GM23338 (cell line): ENCODE results near the gene ITPR2. TPM values are rescaled to one million over a fixed set of nuclear protein-coding genes. Genes with fewer than 3 reads are reported as not detected.

Experiments used
- ATAC-seq: fragments of 200-7000 bp; cut with Tn5 transposase; 3 replicates; pipeline ENCODE4 v1.9.1; 2020
- DNase-seq: peaks from one replicate; pipeline ENCODE4 v3.0.0-alpha.2; 2015; ENCODE audit warnings: low spot score
- H2AFZ ChIP-seq: fragments of 200-600 bp; sonication (generic); 2 replicates; pipeline ENCODE4 v1.8.0; 2016; ENCODE audit warnings: antibody characterized with exemption, mild to moderate bottlenecking, moderate library complexity
- H3F3A ChIP-seq: fragments of 200-600 bp; sonication (generic); replicated peaks from 2 replicates; pipeline ENCODE4 v1.8.0; 2017; ENCODE audit warnings: antibody characterized with exemption, mixed run types, low read depth
- H3K27ac ChIP-seq: fragments of 200-600 bp; sonication (generic); 2 replicates; pipeline ENCODE4 v1.6.1; 2016; ENCODE audit warnings: low read depth
- H3K27me3 ChIP-seq: fragments of 200-600 bp; sonication (generic); 2 replicates; pipeline ENCODE4 v1.8.0; 2016; ENCODE audit warnings: mild to moderate bottlenecking, mixed run types, moderate library complexity; ENCODE audit not compliant: insufficient read depth
- H3K36me3 ChIP-seq: fragments of 200-600 bp; sonication (generic); 2 replicates; pipeline ENCODE4 v1.8.0; 2016; ENCODE audit warnings: mild to moderate bottlenecking; ENCODE audit not compliant: insufficient read depth
- H3K4me1 ChIP-seq: fragments of 200-600 bp; sonication (generic); 2 replicates; pipeline ENCODE4 v1.8.0; 2016; ENCODE audit warnings: mild to moderate bottlenecking, moderate library complexity; ENCODE audit not compliant: insufficient read depth
- H3K4me2 ChIP-seq: fragments of 200-600 bp; sonication (generic); 2 replicates; pipeline ENCODE4 v1.7.1; 2017; ENCODE audit warnings: mixed run types
- H3K4me3 ChIP-seq: fragments of 200-600 bp; sonication (generic); 2 replicates; pipeline ENCODE4 v1.6.1; 2016; ENCODE audit warnings: mixed run types
- H3K79me2 ChIP-seq: fragments of 200-600 bp; sonication (generic); replicated peaks from 2 replicates; pipeline ENCODE4 v1.8.0; 2017; ENCODE audit warnings: mild to moderate bottlenecking; ENCODE audit not compliant: insufficient read depth
- H3K9me2 ChIP-seq: fragments of 200-600 bp; sonication (generic); 2 replicates; pipeline ENCODE4 v1.8.0; 2017; ENCODE audit not compliant: insufficient read depth
- H4K20me1 ChIP-seq: fragments of 200-600 bp; sonication (generic); replicated peaks from 2 replicates; pipeline ENCODE4 v1.8.0; 2017; ENCODE audit warnings: mild to moderate bottlenecking; ENCODE audit not compliant: insufficient read depth
- H3K27ac Mint-ChIP-seq: 2 replicates; pipeline ENCODE4 v1.8.0; 2020; ENCODE audit warnings: inconsistent platforms, mild to moderate bottlenecking, moderate library complexity, mixed read lengths
- H3K27me3 Mint-ChIP-seq: 3 replicates; pipeline ENCODE4 v1.8.0; 2022; ENCODE audit warnings: low read depth, mild to moderate bottlenecking, moderate library complexity, mixed read lengths, inconsistent platforms; ENCODE audit not compliant: insufficient read depth, poor library complexity
- H3K36me3 Mint-ChIP-seq: 3 replicates; pipeline ENCODE4 v1.8.0; 2021; ENCODE audit warnings: low read depth, mild to moderate bottlenecking, inconsistent platforms, moderate library complexity, mixed read lengths
- H3K4me1 Mint-ChIP-seq: 3 replicates; pipeline ENCODE4 v1.8.0; 2020; ENCODE audit warnings: mild to moderate bottlenecking, inconsistent platforms, mixed read lengths
- H3K4me3 Mint-ChIP-seq: 3 replicates; pipeline ENCODE4 v1.8.0; 2021; ENCODE audit warnings: moderate library complexity, mild to moderate bottlenecking, inconsistent platforms, mixed read lengths
- H3K9me3 Mint-ChIP-seq: 3 replicates; pipeline ENCODE4 v1.8.0; 2020; ENCODE audit warnings: moderate library complexity, mild to moderate bottlenecking, inconsistent platforms, mixed read lengths
- CREB1 ChIP-seq: fragments of 250-450 bp; sonication (Bioruptor Pico); IDR thresholded peaks from 2 replicates; pipeline ENCODE4 v1.5.0; 2020; ENCODE audit warnings: low read depth, mild to moderate bottlenecking, moderate library complexity
- EZH2 ChIP-seq: fragments of 200-600 bp; sonication (generic); IDR thresholded peaks from one replicate; pipeline ENCODE4 v1.8.0; 2017; ENCODE audit warnings: antibody characterized with exemption, mild to moderate bottlenecking, low read depth; ENCODE audit not compliant: unreplicated experiment
- EZH2phosphoT487 ChIP-seq: fragments of 200-600 bp; sonication (generic); IDR thresholded peaks from one replicate; pipeline ENCODE4 v1.8.1; 2018; ENCODE audit warnings: antibody characterized with exemption; ENCODE audit not compliant: unreplicated experiment
- JUNB ChIP-seq: IDR thresholded peaks from one replicate; pipeline ENCODE4 v1.6.1; 2016; ENCODE audit warnings: antibody characterized with exemption; ENCODE audit not compliant: unreplicated experiment
- NANOG ChIP-seq: IDR thresholded peaks from 2 replicates; pipeline ENCODE4 v1.6.1; 2016; ENCODE audit warnings: antibody characterized with exemption, borderline replicate concordance
- POLR2AphosphoS5 ChIP-seq: IDR thresholded peaks from 2 replicates; pipeline ENCODE4 v1.6.1; 2016; ENCODE audit warnings: antibody characterized with exemption, low read depth
- STAT1 ChIP-seq: IDR thresholded peaks from one replicate; pipeline ENCODE4 v1.6.1; 2016; ENCODE audit warnings: antibody characterized with exemption; ENCODE audit not compliant: unreplicated experiment
- ZNF114 ChIP-seq: fragments of 250-450 bp; sonication (Bioruptor Pico); IDR thresholded peaks from 2 replicates; pipeline ENCODE4 v1.5.0; 2020; ENCODE audit warnings: mild to moderate bottlenecking, moderate library complexity
- ZNF331 ChIP-seq: fragments of 250-450 bp; sonication (Bioruptor Pico); IDR thresholded peaks from 2 replicates; pipeline ENCODE4 v1.5.0; 2020; ENCODE audit warnings: low read depth, mild to moderate bottlenecking, moderate library complexity
- polyA plus RNA-seq: library from polyadenylated mRNA; unstranded; fragments of >200 nt; fragmentation: Nextera tagmentation; extraction: Ambion mirVana; gene quantifications from 2 replicates; pipeline ENCODE4 v1.2.1, GENCODE V29; 2016
- total RNA-seq: library from RNA; depleted of rRNA; stranded (reverse); fragments of >200 nt; shearing (Covaris generic); gene quantifications from 2 replicates; pipeline ENCODE4 v1.2.3, GENCODE V29; 2014
- TF ChIP-seq, protein P1 (sequence below): fragments of 250-450 bp; sonication (Bioruptor Pico); IDR thresholded peaks from 2 replicates; pipeline ENCODE4 v1.5.0; 2020; ENCODE audit warnings: mild to moderate bottlenecking, moderate library complexity
- TF ChIP-seq, protein P2 (sequence below), 2 experiments: fragments of 200-600 bp in 1 of 2; sonication (generic) in 1 of 2; conservative IDR thresholded peaks; 2 replicates each; pipeline versions ENCODE4 v1.5.1 to v1.6.1; 2016 to 2017; ENCODE audit warnings: antibody characterized with exemption in 2 of 2, low read depth in 2 of 2, mild to moderate bottlenecking in 2 of 2, moderate library complexity in 1 of 2
- TF ChIP-seq, protein P3 (sequence below): IDR thresholded peaks from one replicate; pipeline ENCODE4 v1.6.1; 2018; ENCODE audit warnings: antibody characterized with exemption; ENCODE audit not compliant: unreplicated experiment
- TF ChIP-seq, protein P4 (sequence below): IDR thresholded peaks from 2 replicates; pipeline ENCODE4 v1.6.1; 2016; ENCODE audit warnings: antibody characterized with exemption

Gene ITPR2
- total and polyA plus RNA-seq, 2 experiments from 2014 or later = 44.5 to 65.2 TPM

DNA sequence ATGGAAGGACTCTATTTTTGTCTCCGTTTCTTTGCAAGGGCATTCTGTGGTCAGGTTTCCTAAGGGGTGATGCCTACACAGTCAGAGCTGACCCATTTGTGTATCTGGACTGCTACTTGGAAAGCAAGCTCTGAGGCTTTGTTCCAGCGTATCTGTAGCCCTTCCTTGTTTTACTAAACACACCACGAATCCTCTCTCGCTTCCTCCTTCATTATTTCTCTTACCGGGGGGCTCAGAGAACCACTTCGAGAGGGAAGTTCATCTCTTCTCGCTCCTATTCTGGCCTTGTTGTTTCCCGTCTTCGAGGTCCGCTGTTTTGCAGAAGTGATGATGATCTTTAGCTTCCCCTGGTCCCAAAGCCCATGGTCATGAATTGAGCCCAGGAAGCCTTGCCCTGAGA, 472.9 kb downstream of the ITPR2 start:
- Histone ChIP-seq H3K4me2 (no peak overlapping the region), H3F3A (no peaks in the 10 kb centered on the region), H3K9me2 (no peaks in the 10 kb centered on the region), H3K27ac (no peak overlapping the region), H3K4me1 (no peaks in the 10 kb centered on the region), H3K79me2 (no peaks in the 10 kb centered on the region), H3K36me3 (no peaks in the 10 kb centered on the region), H2AFZ (no peak overlapping the region), H4K20me1 (no peaks in the 10 kb centered on the region), H3K4me3 (no peak overlapping the region), H3K27me3 (no peaks in the 10 kb centered on the region)
- Mint-ChIP-seq H3K27ac (no peak overlapping the region), H3K36me3 (peaks cover 3% of the 10 kb centered on the region; the same call in 1 of the 3 replicates), H3K27me3 (no peaks in the 10 kb centered on the region), H3K4me1 (peaks cover 2% of the 10 kb centered on the region; the same call in 1 of the 3 replicates), H3K4me3 (no peak overlapping the region), H3K9me3 (0 out of 3 replicates have a peak, but pooled peaks cover 4% of the 10 kb centered on the region)
- TF ChIP-seq ZNF114 (CRISPR knock-in tag) = no peak
- TF ChIP-seq, protein P1, sequence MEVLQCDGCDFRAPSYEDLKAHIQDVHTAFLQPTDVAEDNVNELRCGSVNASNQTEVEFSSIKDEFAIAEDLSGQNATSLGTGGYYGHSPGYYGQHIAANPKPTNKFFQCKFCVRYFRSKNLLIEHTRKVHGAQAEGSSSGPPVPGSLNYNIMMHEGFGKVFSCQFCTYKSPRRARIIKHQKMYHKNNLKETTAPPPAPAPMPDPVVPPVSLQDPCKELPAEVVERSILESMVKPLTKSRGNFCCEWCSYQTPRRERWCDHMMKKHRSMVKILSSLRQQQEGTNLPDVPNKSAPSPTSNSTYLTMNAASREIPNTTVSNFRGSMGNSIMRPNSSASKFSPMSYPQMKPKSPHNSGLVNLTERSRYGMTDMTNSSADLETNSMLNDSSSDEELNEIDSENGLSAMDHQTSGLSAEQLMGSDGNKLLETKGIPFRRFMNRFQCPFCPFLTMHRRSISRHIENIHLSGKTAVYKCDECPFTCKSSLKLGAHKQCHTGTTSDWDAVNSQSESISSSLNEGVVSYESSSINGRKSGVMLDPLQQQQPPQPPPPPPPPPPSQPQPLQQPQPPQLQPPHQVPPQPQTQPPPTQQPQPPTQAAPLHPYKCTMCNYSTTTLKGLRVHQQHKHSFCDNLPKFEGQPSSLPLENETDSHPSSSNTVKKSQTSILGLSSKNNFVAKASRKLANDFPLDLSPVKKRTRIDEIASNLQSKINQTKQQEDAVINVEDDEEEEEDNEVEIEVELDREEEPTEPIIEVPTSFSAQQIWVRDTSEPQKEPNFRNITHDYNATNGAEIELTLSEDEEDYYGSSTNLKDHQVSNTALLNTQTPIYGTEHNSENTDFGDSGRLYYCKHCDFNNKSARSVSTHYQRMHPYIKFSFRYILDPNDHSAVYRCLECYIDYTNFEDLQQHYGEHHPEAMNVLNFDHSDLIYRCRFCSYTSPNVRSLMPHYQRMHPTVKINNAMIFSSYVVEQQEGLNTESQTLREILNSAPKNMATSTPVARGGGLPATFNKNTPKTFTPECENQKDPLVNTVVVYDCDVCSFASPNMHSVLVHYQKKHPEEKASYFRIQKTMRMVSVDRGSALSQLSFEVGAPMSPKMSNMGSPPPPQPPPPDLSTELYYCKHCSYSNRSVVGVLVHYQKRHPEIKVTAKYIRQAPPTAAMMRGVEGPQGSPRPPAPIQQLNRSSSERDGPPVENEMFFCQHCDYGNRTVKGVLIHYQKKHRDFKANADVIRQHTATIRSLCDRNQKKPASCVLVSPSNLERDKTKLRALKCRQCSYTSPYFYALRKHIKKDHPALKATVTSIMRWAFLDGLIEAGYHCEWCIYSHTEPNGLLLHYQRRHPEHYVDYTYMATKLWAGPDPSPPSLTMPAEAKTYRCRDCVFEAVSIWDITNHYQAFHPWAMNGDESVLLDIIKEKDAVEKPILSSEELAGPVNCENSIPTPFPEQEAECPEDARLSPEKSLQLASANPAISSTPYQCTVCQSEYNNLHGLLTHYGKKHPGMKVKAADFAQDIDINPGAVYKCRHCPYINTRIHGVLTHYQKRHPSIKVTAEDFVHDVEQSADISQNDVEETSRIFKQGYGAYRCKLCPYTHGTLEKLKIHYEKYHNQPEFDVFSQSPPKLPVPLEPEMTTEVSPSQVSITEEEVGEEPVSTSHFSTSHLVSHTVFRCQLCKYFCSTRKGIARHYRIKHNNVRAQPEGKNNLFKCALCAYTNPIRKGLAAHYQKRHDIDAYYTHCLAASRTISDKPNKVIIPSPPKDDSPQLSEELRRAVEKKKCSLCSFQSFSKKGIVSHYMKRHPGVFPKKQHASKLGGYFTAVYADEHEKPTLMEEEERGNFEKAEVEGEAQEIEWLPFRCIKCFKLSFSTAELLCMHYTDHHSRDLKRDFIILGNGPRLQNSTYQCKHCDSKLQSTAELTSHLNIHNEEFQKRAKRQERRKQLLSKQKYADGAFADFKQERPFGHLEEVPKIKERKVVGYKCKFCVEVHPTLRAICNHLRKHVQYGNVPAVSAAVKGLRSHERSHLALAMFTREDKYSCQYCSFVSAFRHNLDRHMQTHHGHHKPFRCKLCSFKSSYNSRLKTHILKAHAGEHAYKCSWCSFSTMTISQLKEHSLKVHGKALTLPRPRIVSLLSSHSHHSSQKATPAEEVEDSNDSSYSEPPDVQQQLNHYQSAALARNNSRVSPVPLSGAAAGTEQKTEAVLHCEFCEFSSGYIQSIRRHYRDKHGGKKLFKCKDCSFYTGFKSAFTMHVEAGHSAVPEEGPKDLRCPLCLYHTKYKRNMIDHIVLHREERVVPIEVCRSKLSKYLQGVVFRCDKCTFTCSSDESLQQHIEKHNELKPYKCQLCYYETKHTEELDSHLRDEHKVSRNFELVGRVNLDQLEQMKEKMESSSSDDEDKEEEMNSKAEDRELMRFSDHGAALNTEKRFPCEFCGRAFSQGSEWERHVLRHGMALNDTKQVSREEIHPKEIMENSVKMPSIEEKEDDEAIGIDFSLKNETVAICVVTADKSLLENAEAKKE (CRISPR knock-in tag) = no peak
- TF ChIP-seq STAT1 = no peak
- TF ChIP-seq, protein P2, sequence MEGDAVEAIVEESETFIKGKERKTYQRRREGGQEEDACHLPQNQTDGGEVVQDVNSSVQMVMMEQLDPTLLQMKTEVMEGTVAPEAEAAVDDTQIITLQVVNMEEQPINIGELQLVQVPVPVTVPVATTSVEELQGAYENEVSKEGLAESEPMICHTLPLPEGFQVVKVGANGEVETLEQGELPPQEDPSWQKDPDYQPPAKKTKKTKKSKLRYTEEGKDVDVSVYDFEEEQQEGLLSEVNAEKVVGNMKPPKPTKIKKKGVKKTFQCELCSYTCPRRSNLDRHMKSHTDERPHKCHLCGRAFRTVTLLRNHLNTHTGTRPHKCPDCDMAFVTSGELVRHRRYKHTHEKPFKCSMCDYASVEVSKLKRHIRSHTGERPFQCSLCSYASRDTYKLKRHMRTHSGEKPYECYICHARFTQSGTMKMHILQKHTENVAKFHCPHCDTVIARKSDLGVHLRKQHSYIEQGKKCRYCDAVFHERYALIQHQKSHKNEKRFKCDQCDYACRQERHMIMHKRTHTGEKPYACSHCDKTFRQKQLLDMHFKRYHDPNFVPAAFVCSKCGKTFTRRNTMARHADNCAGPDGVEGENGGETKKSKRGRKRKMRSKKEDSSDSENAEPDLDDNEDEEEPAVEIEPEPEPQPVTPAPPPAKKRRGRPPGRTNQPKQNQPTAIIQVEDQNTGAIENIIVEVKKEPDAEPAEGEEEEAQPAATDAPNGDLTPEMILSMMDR (conservative IDR thresholded peaks at IDR 0.05; ENCODE audit: low read depth in 2 of 2) = no peak
- TF ChIP-seq CREB1 = no peak
- TF ChIP-seq POLR2AphosphoS5 = no peak
- TF ChIP-seq EZH2 = no peak
- TF ChIP-seq NANOG = no peak
- TF ChIP-seq ZNF331 (CRISPR knock-in tag) = no peak
- TF ChIP-seq JUNB = no peak
- TF ChIP-seq, protein P3, sequence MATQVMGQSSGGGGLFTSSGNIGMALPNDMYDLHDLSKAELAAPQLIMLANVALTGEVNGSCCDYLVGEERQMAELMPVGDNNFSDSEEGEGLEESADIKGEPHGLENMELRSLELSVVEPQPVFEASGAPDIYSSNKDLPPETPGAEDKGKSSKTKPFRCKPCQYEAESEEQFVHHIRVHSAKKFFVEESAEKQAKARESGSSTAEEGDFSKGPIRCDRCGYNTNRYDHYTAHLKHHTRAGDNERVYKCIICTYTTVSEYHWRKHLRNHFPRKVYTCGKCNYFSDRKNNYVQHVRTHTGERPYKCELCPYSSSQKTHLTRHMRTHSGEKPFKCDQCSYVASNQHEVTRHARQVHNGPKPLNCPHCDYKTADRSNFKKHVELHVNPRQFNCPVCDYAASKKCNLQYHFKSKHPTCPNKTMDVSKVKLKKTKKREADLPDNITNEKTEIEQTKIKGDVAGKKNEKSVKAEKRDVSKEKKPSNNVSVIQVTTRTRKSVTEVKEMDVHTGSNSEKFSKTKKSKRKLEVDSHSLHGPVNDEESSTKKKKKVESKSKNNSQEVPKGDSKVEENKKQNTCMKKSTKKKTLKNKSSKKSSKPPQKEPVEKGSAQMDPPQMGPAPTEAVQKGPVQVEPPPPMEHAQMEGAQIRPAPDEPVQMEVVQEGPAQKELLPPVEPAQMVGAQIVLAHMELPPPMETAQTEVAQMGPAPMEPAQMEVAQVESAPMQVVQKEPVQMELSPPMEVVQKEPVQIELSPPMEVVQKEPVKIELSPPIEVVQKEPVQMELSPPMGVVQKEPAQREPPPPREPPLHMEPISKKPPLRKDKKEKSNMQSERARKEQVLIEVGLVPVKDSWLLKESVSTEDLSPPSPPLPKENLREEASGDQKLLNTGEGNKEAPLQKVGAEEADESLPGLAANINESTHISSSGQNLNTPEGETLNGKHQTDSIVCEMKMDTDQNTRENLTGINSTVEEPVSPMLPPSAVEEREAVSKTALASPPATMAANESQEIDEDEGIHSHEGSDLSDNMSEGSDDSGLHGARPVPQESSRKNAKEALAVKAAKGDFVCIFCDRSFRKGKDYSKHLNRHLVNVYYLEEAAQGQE = no peak
- TF ChIP-seq, protein P4, sequence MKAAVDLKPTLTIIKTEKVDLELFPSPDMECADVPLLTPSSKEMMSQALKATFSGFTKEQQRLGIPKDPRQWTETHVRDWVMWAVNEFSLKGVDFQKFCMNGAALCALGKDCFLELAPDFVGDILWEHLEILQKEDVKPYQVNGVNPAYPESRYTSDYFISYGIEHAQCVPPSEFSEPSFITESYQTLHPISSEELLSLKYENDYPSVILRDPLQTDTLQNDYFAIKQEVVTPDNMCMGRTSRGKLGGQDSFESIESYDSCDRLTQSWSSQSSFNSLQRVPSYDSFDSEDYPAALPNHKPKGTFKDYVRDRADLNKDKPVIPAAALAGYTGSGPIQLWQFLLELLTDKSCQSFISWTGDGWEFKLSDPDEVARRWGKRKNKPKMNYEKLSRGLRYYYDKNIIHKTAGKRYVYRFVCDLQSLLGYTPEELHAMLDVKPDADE = no peak
- TF ChIP-seq EZH2phosphoT487 = no peak
- DNase-seq = no peak
- ATAC-seq = no peak
